Lower lobe of right lung (tissue), 2 donors: ENCODE results near the gene BTK. TPM values are rescaled to one million over a fixed set of nuclear protein-coding genes. Genes with fewer than 3 reads are reported as not detected.
A peak's percentile ranks its signal among the peaks of the same experiment; 100 is the strongest.

Source experiments
- ATAC-seq, 2 donors: fragments of 200-7000 bp; cut with Tn5 transposase; one replicate each; pipeline ENCODE4 v1.9.1; 2020 to 2022; ENCODE audit warnings: mild to moderate bottlenecking in 2 of 2, moderate library complexity in 2 of 2
- DNase-seq: peaks from one replicate; pipeline ENCODE4 v3.0.0-alpha.2; 2020
- H3K27ac ChIP-seq: fragments of 200-600 bp; one replicate; pipeline ENCODE4 v1.8.0; 2022
- H3K27me3 ChIP-seq: fragments of 200-600 bp; one replicate; pipeline ENCODE4 v1.8.0; 2022; ENCODE audit warnings: low read depth
- H3K36me3 ChIP-seq: fragments of 200-600 bp; one replicate; pipeline ENCODE4 v1.8.0; 2022; ENCODE audit warnings: mild to moderate bottlenecking
- H3K4me1 ChIP-seq: fragments of 200-600 bp; one replicate; pipeline ENCODE4 v1.8.0; 2022
- H3K4me3 ChIP-seq: fragments of 200-600 bp; one replicate; pipeline ENCODE4 v1.8.0; 2022; ENCODE audit warnings: mild to moderate bottlenecking
- H3K9me3 ChIP-seq: fragments of 200-600 bp; one replicate; pipeline ENCODE4 v1.8.0; 2022
- CTCF ChIP-seq: fragments of 200-600 bp; IDR thresholded peaks from one replicate; pipeline ENCODE4 v1.8.0; 2022; ENCODE audit warnings: antibody characterized with exemption, mild to moderate bottlenecking
- intact Hi-C: fragments of 100-400 bp; cut with DNase I; formaldehyde crosslinking; loops from one replicate; pipeline ENCODE4 v1.11.0; 2022
- long read RNA-seq: library from polyadenylated mRNA; unstranded; transcript quantifications from one replicate; pipeline ENCODE4 v2.0.0, GENCODE V29; 2021
- total RNA-seq: library from RNA; stranded (reverse); fragmentation: NEBNext Ultra II Directional; extraction: Animal tissue kit (Norgen Biotek cat#: 25700); gene quantifications from one replicate; pipeline ENCODE4 v1.2.1, GENCODE V29; 2021
- donor health status: DM: no; HTN: yes; CAD: no; lungs with severe emphysema.

Gene BTK
- total RNA-seq = 62.8 TPM
- long read RNA-seq, transcript BTK-201 (19 exons, 2,579 nt) = major isoform, 64 of 74 reads
- long read RNA-seq, partial matches to known transcripts = 6 of 74 reads
- long read RNA-seq, other reads (novel, unspliced or antisense) = 3 of 74 reads

GRCh38 chrX:101385795-101386541 lies at the start of gene BTK:
TSS of gene BTK (minus strand) at chrX:101386191. CDS start at chrX:101375284, 10,907 bp downstream.
- no peaks in the 10 kb centered on the region for H3K36me3 ChIP-seq
- ATAC-seq = peak; percentile 51 to 76

DNA sequence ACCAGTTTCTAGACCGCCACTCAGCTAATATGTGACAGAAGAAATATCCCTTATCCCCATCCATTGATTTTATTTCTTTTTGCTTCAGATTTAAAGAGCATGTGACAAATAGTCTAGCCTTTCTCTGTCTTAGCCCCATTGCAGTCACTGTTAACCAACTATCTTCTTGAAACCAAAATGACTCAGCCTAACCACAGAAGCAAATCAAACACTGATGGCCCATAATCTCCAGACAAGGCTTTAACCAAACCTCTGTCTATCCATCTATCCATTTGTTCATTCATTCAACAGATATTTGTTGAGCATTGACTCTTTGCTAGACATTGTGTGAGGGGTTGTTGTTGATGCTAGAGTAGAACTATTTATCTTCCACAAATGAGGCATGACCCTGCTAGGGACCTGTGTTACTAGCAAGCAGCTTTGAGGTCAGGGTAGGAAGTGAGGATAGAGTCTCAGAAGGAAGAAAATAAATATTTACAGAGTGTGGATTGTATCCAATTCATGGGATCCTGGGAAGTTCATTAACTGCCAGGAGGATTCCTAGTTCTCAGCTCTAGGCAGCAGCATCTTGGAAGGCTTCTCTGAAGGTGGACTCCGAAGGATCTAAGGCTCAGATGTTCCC lies 44.6 kb upstream of the BTK start:
- Histone ChIP-seq H3K4me3 (no peak overlapping the region), H3K9me3 (no peaks in the 10 kb centered on the region), H3K36me3 (peaks cover 7% of the 10 kb centered on the region), H3K27me3 (no peaks in the 10 kb centered on the region), H3K27ac (no peak overlapping the region), H3K4me1 (no peaks in the 10 kb centered on the region)
- DNase-seq = no peak
- no peak for TF ChIP-seq CTCF
- intact Hi-C loops = no loop called here
- no peak for ATAC-seq

More at GRCh38 chrX:101385795-101386541, at the start of gene BTK:
- no peak for TF ChIP-seq CTCF
- intact Hi-C loops = no loop called here
- no peaks in the 10 kb centered on the region for H3K9me3 ChIP-seq
- no peaks in the 10 kb centered on the region for H3K4me1 ChIP-seq
- no peaks in the 10 kb centered on the region for H3K27me3 ChIP-seq
- DNase-seq = peak; percentile 51
- peak within 1 kb of the TSS; percentile 35 for H3K4me3 ChIP-seq
- peak within 1 kb of the TSS; percentile 31 for H3K27ac ChIP-seq

DNA sequence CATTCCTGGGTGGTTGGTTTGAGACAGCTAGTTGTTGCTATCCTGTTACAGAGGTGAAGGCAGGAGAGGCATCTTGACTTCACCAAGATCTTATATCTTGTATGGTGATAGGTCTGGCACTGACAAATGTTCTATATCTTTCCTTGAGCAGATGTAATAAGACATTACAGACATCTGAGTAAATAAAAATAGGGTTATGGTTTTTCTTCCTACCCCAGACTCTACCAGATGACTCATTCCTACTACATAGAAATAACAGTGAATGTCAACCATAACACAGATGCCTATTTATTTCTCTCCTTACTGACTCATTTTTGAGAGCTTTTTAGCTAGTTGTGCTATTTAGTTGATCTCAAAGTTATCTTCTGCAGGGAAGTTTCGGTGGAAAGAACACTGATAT lies 43.9 kb upstream of the BTK start:
- Histone ChIP-seq H3K27me3 (no peaks in the 10 kb centered on the region), H3K4me3 (no peak overlapping the region), H3K36me3 (peaks cover 7% of the 10 kb centered on the region), H3K9me3 (no peaks in the 10 kb centered on the region), H3K4me1 (no peaks in the 10 kb centered on the region), H3K27ac (no peak overlapping the region)
- DNase-seq = no peak
- ATAC-seq = no peak
- no peak for TF ChIP-seq CTCF
- intact Hi-C loops = no loop called here

- intact Hi-C loops = no loop called here
- DNase-seq = no peak
- Histone ChIP-seq H3K27ac (no peak overlapping the region), H3K9me3 (no peaks in the 10 kb centered on the region), H3K4me3 (no peak overlapping the region), H3K36me3 (peaks cover 7% of the 10 kb centered on the region), H3K4me1 (no peaks in the 10 kb centered on the region), H3K27me3 (no peaks in the 10 kb centered on the region)
- ATAC-seq = no peak
- no peak for TF ChIP-seq CTCF
Observed at GRCh38 chrX:101427954-101428353, 42.0 kb upstream of the BTK start.

GRCh38 chrX:101419489-101419888 lies 33.5 kb upstream of the BTK start:
- no peaks in the 10 kb centered on the region for H3K36me3 ChIP-seq
- intact Hi-C loops = no loop called here
- H3K4me1 ChIP-seq = no peaks in the 10 kb centered on the region
- H3K4me3 ChIP-seq = peak overlapping the region; percentile 64
- no peaks in the 10 kb centered on the region for H3K9me3 ChIP-seq
- TF ChIP-seq CTCF = no peak
- no peak overlapping the region for H3K27ac ChIP-seq
- no peaks in the 10 kb centered on the region for H3K27me3 ChIP-seq
- no peak for DNase-seq
- ATAC-seq = no peak
